Measurements from ENCODE around the gene DKK3. TPM values are rescaled to one million over a fixed set of nuclear protein-coding genes. Genes with fewer than 3 reads are reported as not detected.

The DKK3 gene
- total RNA-seq, 2 donors from 2014 or later = 117 to 138 TPM

DNA sequence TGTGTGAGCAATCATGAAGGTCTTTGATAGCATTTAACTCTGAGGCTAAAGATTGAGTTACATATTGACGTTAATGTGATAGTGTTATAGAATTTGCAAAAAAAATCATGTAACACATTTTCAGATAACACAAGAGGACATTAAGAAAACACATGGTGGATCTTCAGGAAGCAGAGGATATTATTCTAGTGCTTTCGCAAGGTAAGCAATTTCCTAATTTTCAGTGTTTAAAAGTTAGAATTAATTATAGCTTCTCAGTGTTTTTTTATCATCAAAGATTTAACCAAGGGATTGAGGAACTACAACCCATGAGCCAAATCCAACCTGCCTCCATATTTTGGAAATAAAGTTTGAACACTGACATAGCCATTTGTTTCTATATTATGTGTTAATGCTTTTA lies 78.5 kb downstream of the DKK3 start:
- intact Hi-C loops (cut with DNase I) = loop anchor here (1.0 to 10.0 kb wide), 2 partner anchors 35 to 115 kb away; no protein-coding TSS in a partner anchor
- no peak for DNase-seq (ENCODE audit: low spot score)

DNA sequence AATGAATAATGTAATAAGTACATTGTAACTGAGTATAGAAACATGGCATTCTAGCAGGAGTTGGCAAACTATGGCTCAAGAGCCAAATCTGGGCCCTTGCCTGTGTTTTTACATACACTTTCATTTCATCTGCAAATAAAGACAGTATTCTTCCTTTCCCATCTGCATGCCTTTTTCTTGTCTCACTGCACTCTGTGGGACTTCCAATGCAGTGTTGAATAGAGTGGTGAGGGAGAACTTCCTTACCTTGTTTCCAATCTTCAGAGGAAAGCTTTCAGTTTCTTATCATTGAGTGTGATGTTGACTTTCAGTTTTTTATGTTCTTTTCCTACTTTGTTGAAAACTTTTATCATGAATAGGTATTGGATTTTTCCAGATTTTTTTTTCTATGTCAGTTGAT lies 84.6 kb downstream of the DKK3 start:
- intact Hi-C loops (cut with DNase I) = no loop called here
- no peak for DNase-seq (ENCODE audit: low spot score)

DNA sequence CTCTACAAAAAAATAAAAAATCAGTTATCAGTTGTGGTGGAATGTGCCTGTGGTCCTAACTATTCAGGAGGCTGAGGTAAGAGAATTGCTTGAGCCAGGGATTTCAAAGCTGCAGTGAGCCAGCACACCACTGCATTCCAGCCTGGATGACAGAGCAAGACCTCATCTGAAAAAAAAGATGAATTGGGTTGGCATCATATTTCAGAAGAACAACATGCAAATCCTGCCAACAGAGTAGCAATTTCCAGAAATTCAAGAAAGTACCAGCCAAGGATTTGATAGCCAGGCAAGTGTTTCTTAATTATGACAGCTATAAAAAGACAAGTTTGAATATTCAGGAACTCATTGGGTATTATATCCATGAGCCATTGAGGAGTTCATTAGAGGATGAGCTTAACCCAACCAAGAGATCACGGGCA lies 91.4 kb downstream of the DKK3 start:
- intact Hi-C loops (cut with DNase I) = no loop called here
- DNase-seq (ENCODE audit: low spot score) = no peak

DNA sequence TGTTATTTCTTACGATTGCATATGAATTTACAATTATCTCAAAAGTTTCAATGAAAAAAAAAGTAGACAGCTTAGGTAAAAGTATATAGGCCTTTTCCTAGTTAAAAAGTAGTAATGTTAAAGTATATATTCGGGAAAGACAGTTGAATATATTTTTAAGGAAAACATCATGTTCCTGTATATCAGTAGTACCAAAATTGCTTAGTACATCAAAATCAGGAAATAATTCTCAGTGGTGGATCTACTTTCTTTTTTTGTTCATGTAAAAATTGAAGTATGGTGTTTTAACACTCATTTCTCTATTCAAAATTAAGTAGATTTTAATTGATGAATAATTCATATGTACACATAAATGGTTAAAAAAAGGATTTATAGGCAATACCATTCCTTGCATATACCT lies 92.8 kb downstream of the DKK3 start:
- intact Hi-C loops (cut with DNase I) = no loop called here
- no peak for DNase-seq (ENCODE audit: low spot score)

DNA sequence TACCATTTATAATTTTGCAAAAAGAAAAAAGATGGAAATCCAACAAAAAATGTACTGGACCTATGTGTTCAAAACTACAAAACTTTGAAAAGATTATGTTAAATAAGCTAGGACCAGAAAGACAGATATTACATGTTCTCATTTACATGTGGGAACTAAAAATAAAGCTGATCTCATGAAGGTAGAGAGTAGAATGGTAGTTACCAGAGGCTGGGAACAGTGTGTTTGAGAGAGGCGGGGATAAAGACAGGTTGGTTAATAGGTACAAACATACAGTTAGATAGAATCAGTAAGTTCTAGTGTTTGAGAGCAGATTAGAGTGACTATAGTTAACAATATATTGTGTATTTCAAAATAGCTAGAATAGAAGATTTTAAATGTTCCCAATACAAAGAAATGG lies 95.0 kb downstream of the DKK3 start:
- intact Hi-C loops (cut with DNase I) = no loop called here
- DNase-seq (ENCODE audit: low spot score) = no peak

Other genes with a start within 250 kb of the DKK3 start
- 10 to 100 TPM; 49.4 to 57.8 TPM for gene USP47, start 166.7 kb downstream of the DKK3 start, total RNA-seq
- 100 to 1,000 TPM; 151 to 231 TPM for gene MICAL2, start 102.0 kb upstream of the DKK3 start, total RNA-seq

All from posterior vena cava (tissue), 2 donors.